Spleen (tissue), 7 donors: ENCODE results near the gene GRID2.

Experiments
- CTCF ChIP-seq, 11 experiments: fragments of 200-600 bp in 7 of 11; fragments of 450-650 bp in 4 of 11; sonication (generic) in 4 of 11; IDR thresholded peaks in 8 of 11; conservative IDR thresholded peaks in 3 of 11; 1 replicate in 7 of 11; 2 replicates in 4 of 11; pipeline versions ENCODE4 v1.4.0 to v1.8.0; 2016 to 2021; ENCODE audit warnings: antibody characterized with exemption in 11 of 11, inconsistent platforms in 4 of 11, mild to moderate bottlenecking in 1 of 11
- POLR2A ChIP-seq, 3 donors: fragments of 450-650 bp; IDR thresholded peaks; one replicate each; pipeline ENCODE4 v1.5.1; 2017; ENCODE audit warnings: antibody characterized with exemption in 3 of 3, mild to moderate bottlenecking in 1 of 3
- donor health status: DM: no; HTN: no; CAD: no; lungs with moderate emphysema.
- donor health status: DM: no; HTN: no; CAD: no.
- donor health status: DM: no; HTN: no; CAD: no.

DNA sequence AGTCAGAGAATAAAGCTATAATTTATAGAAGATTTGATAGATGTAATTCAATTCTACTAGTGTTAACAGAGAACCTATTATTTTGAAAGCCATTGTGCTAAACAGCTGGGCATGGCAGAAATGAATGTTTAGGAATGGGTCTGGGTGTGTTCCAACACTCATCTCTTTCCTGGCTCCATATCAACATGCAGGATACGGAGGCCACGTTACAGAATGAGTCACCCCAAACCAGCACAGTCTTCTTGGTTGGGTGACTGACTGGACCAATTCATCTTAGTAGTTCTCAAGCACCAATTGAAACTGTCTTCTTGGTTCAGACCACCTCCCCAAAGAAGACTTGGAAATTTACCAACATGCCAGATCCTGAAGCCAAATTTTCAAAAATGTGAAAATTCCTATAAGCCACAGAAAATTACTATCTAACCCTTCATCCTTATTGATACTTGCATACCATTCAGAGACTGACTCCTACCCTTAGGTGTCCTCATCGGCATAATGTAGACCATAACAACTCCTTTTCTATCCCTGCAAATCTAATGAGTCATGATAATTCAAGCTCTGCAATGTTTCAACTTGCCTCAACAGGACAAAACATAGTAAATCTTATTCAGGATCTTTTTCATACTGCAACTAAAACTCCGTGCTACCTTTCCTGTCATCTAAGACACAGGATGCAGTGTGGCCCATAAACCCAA, 1472.8 kb downstream of the GRID2 start:
- no peak for TF ChIP-seq CTCF (IDR thresholded peaks at IDR 0.05 in 8 of 11, conservative IDR thresholded peaks at IDR 0.05 in 3 of 11)
- TF ChIP-seq POLR2A (IDR thresholded peaks at IDR 0.05) = no peak
